H9 (cell line): ENCODE measurements around the gene FOXJ3. TPM values are rescaled to one million over a fixed set of nuclear protein-coding genes. Genes with fewer than 3 reads are reported as not detected.

ENCODE experiments used
- DNase-seq: peaks from one replicate; pipeline ENCODE4 v3.0.0-alpha.2; 2017
- H2AFZ ChIP-seq: one replicate; pipeline ENCODE4 v1.6.1; 2013; ENCODE audit warnings: mild to moderate bottlenecking, low read length, control low read depth, moderate library complexity
- H2AK5ac ChIP-seq: 2 replicates; pipeline ENCODE4 v1.6.1; 2013; ENCODE audit warnings: low read length, control low read depth, mixed read lengths; ENCODE audit not compliant: insufficient read length
- H2BK120ac ChIP-seq: one replicate; pipeline ENCODE4 v1.6.1; 2013; ENCODE audit warnings: low read depth, mild to moderate bottlenecking, low read length, control low read depth, inconsistent platforms; ENCODE audit not compliant: poor library complexity, severe bottlenecking
- H2BK12ac ChIP-seq: 2 replicates; pipeline ENCODE4 v1.6.1; 2013; ENCODE audit warnings: low read length, control low read depth, mixed read lengths, low read depth; ENCODE audit not compliant: insufficient read length
- H2BK15ac ChIP-seq: 2 replicates; pipeline ENCODE4 v1.6.1; 2013; ENCODE audit warnings: low read depth, low read length, control low read depth
- H2BK20ac ChIP-seq: one replicate; pipeline ENCODE4 v1.6.1; 2013; ENCODE audit warnings: low read depth, mild to moderate bottlenecking, low read length, control low read depth, inconsistent platforms; ENCODE audit not compliant: poor library complexity, severe bottlenecking
- H2BK5ac ChIP-seq: 2 replicates; pipeline ENCODE4 v1.6.1; 2013; ENCODE audit warnings: low read length, control low read depth, mixed read lengths; ENCODE audit not compliant: insufficient read length
- H3K14ac ChIP-seq: 2 replicates; pipeline ENCODE4 v1.6.1; 2013; ENCODE audit warnings: low read length, control low read depth; ENCODE audit not compliant: insufficient read depth
- H3K18ac ChIP-seq: 2 replicates; pipeline ENCODE4 v1.6.1; 2013; ENCODE audit warnings: low read depth, mild to moderate bottlenecking, mixed read lengths, low read length, control low read depth; ENCODE audit not compliant: insufficient read length
- H3K23ac ChIP-seq: 2 replicates; pipeline ENCODE4 v1.6.1; 2013; ENCODE audit warnings: low read length, control low read depth, mixed read lengths, low read depth; ENCODE audit not compliant: insufficient read length
- H3K23me2 ChIP-seq: 2 replicates; pipeline ENCODE4 v1.6.1; 2013; ENCODE audit warnings: low read depth, mild to moderate bottlenecking, mixed read lengths, low read length, control low read depth; ENCODE audit not compliant: insufficient read length, poor library complexity, severe bottlenecking
- H3K27ac ChIP-seq: 2 replicates; pipeline ENCODE4 v1.5.1; 2013; ENCODE audit warnings: low read length, control low read depth, mixed read lengths, low read depth; ENCODE audit not compliant: insufficient read length
- H3K27me3 ChIP-seq: 2 replicates; pipeline ENCODE4 v1.6.1; 2013; ENCODE audit warnings: low read length, control low read depth, inconsistent platforms; ENCODE audit not compliant: insufficient read depth
- H3K4ac ChIP-seq: 2 replicates; pipeline ENCODE4 v1.6.1; 2013; ENCODE audit warnings: low read depth, mild to moderate bottlenecking, control low read depth, inconsistent platforms, low read length, moderate library complexity
- H3K4me1 ChIP-seq: 2 replicates; pipeline ENCODE4 v1.6.1; 2013; ENCODE audit warnings: low read length, control low read depth, inconsistent platforms; ENCODE audit not compliant: insufficient read depth
- H3K4me2 ChIP-seq: 2 replicates; pipeline ENCODE4 v1.6.1; 2013; ENCODE audit warnings: low read length, control low read depth, mixed read lengths; ENCODE audit not compliant: insufficient read length, insufficient read depth
- H3K56ac ChIP-seq: 2 replicates; pipeline ENCODE4 v1.6.1; 2013; ENCODE audit warnings: low read depth, mild to moderate bottlenecking, mixed read lengths, low read length, control low read depth; ENCODE audit not compliant: insufficient read length
- H3K79me1 ChIP-seq: 2 replicates; pipeline ENCODE4 v1.6.1; 2013; ENCODE audit warnings: low read depth, mild to moderate bottlenecking, moderate library complexity, low read length, control low read depth, inconsistent platforms; ENCODE audit not compliant: insufficient read depth, poor library complexity, severe bottlenecking
- H3K79me2 ChIP-seq: 2 replicates; pipeline ENCODE4 v1.6.1; 2013; ENCODE audit warnings: low read length, control low read depth, inconsistent platforms; ENCODE audit not compliant: insufficient read depth
- H3K9ac ChIP-seq: 2 replicates; pipeline ENCODE4 v1.6.1; 2013; ENCODE audit warnings: low read length, control low read depth, mixed read lengths; ENCODE audit not compliant: insufficient read length; ENCODE audit errors: extremely low read depth
- H3K9me3 ChIP-seq: one replicate; pipeline ENCODE4 v1.6.1; 2013; ENCODE audit warnings: low read depth, low read length, inconsistent platforms; ENCODE audit not compliant: control insufficient read depth
- H3T11ph ChIP-seq: one replicate; pipeline ENCODE4 v1.6.1; 2013; ENCODE audit warnings: mild to moderate bottlenecking, low read length, control low read depth, inconsistent platforms
- H4K20me1 ChIP-seq: one replicate; pipeline ENCODE4 v1.6.1; 2013; ENCODE audit not compliant: control insufficient read depth, insufficient read length, insufficient read depth
- H4K5ac ChIP-seq: 2 replicates; pipeline ENCODE4 v1.6.1; 2013; ENCODE audit warnings: low read depth, mild to moderate bottlenecking, mixed read lengths, low read length, control low read depth; ENCODE audit not compliant: insufficient read length
- H4K8ac ChIP-seq: replicated peaks from 2 replicates; pipeline ENCODE4 v1.6.1; 2013; ENCODE audit warnings: low read length, control low read depth, mixed read lengths, low read depth; ENCODE audit not compliant: insufficient read length
- H4K91ac ChIP-seq: 2 replicates; pipeline ENCODE4 v1.6.1; 2013; ENCODE audit warnings: low read depth, mild to moderate bottlenecking, moderate library complexity, mixed read lengths, low read length, control low read depth; ENCODE audit not compliant: insufficient read length
- H3K27ac Mint-ChIP-seq, 3 experiments: 2 replicates in 2 of 3; 3 replicates in 1 of 3; pipeline ENCODE4 v1.8.0; 2020 to 2021; ENCODE audit warnings: mixed read lengths in 3 of 3, mild to moderate bottlenecking in 1 of 3, moderate library complexity in 1 of 3
- H3K27me3 Mint-ChIP-seq: 2 replicates; pipeline ENCODE4 v1.8.0; 2021; ENCODE audit warnings: low read depth, mild to moderate bottlenecking, moderate library complexity, mixed read lengths
- H3K36me3 Mint-ChIP-seq, 3 experiments: 2 replicates in 2 of 3; 3 replicates in 1 of 3; pipeline ENCODE4 v1.8.0; 2020 to 2021; ENCODE audit warnings: low read depth in 3 of 3, mixed read lengths in 3 of 3; ENCODE audit not compliant: insufficient read depth in 1 of 3
- H3K4me1 Mint-ChIP-seq, 2 experiments: 2 replicates each; pipeline ENCODE4 v1.8.0; 2020; ENCODE audit warnings: mixed read lengths in 2 of 2
- H3K4me3 Mint-ChIP-seq, 2 experiments: 2 replicates in 1 of 2; 3 replicates in 1 of 2; pipeline ENCODE4 v1.8.0; 2020 to 2021; ENCODE audit warnings: mild to moderate bottlenecking in 2 of 2, mixed read lengths in 2 of 2, moderate library complexity in 1 of 2
- H3K9me3 Mint-ChIP-seq, 2 experiments: 2 replicates in 1 of 2; 3 replicates in 1 of 2; pipeline ENCODE4 v1.8.0; 2020; ENCODE audit warnings: mild to moderate bottlenecking in 2 of 2, mixed read lengths in 2 of 2, moderate library complexity in 1 of 2
- CTCF ChIP-seq: fragments of 200-600 bp; sonication (generic); conservative IDR thresholded peaks from 3 replicates; pipeline ENCODE4 v1.8.0; 2021; ENCODE audit warnings: antibody characterized with exemption, mild to moderate bottlenecking
- WGBS: extraction: QIAGEN DNeasy Blood & Tissue Kit; methylation state at CpG from one replicate; pipeline ENCODE4 v1.1.7; 2013; ENCODE audit warnings: missing lambda C conversion rate, low lambda C conversion rate, mixed read lengths; ENCODE audit not compliant: insufficient read length; ENCODE audit errors: extremely low coverage; 5-methylcytosine and 5-hydroxymethylcytosine counted together
- total RNA-seq: library from RNA; stranded (reverse); gene quantifications from 2 replicates; pipeline ENCODE4 v1.2.1, GENCODE V29; 2021

The FOXJ3 gene
- total RNA-seq, 1 experiment from 2014 or later: 49.9 TPM

GRCh38 chr1:42239041-42239440, 96.0 kb downstream of the FOXJ3 start:
- no peak overlapping the region for H3K4me3 Mint-ChIP-seq
- no peak overlapping the region for H3T11ph ChIP-seq
- no peak overlapping the region for H2BK12ac ChIP-seq
- no peak overlapping the region for H3K4me2 ChIP-seq
- no peaks in the 10 kb centered on the region for H3K27me3 Mint-ChIP-seq
- H3K9me3 ChIP-seq: peaks cover 11% of the 10 kb centered on the region
- H2AFZ ChIP-seq: no peak overlapping the region
- no peak overlapping the region for H3K27ac ChIP-seq
- peaks cover 13% of the 10 kb centered on the region for H3K79me1 ChIP-seq
- H3K23ac ChIP-seq: no peak overlapping the region
- no peaks in the 10 kb centered on the region for H3K23me2 ChIP-seq
- no CpG with 5 or more reads among the region's 1 CpG for WGBS
- peaks cover 66 to 76% (median 74%) of the 10 kb centered on the region in 3 experiments for H3K36me3 Mint-ChIP-seq
- H2BK5ac ChIP-seq: no peak overlapping the region
- H3K9ac ChIP-seq: no peak overlapping the region
- H4K8ac ChIP-seq: no peak overlapping the region
- no peak overlapping the region for H4K91ac ChIP-seq
- no peak for TF ChIP-seq CTCF
- H3K56ac ChIP-seq: no peak overlapping the region
- no peak overlapping the region for H2AK5ac ChIP-seq
- no peak overlapping the region for H2BK15ac ChIP-seq
- H3K79me2 ChIP-seq: peaks cover 15% of the 10 kb centered on the region; the same call in 1 of the 2 replicates
- H3K4me1 ChIP-seq: no peaks in the 10 kb centered on the region
- no peak for DNase-seq
- no peaks in the 10 kb centered on the region for H4K20me1 ChIP-seq
- H3K14ac ChIP-seq: no peak overlapping the region
- no peak overlapping the region for H2BK20ac ChIP-seq
- H2BK120ac ChIP-seq: no peak overlapping the region
- H3K27ac Mint-ChIP-seq: no peak overlapping the region
- H3K9me3 Mint-ChIP-seq: peaks cover 54 to 67% of the 10 kb centered on the region in 2 experiments
- no peak overlapping the region for H3K4ac ChIP-seq
- no peak overlapping the region for H4K5ac ChIP-seq
- H3K18ac ChIP-seq: no peak overlapping the region
- no peaks in the 10 kb centered on the region for H3K27me3 ChIP-seq
- 0 out of 4 replicates have a peak, but pooled peaks cover 3 to 5% of the 10 kb centered on the region in 2 experiments for H3K4me1 Mint-ChIP-seq
